Measurements from ENCODE around the gene SDCCAG8.

GRCh38 chr1:243336163-243336562, 80.3 kb downstream of the SDCCAG8 start:
- TF ChIP-seq CTCF (IDR thresholded peaks at IDR 0.05) (no peak), POLR2A (IDR thresholded peaks at IDR 0.05) (no peak)

Data from Peyer's patch (tissue), 4 donors.